Activated CD4-positive, alpha-beta T cell treated with anti-CD3 and anti-CD28 coated beads for 36 hours (primary cell): ENCODE data around the gene KCTD10. TPM values are rescaled to one million over a fixed set of nuclear protein-coding genes. Genes with fewer than 3 reads are reported as not detected.

ENCODE experiments used
- ATAC-seq: fragments of 200-7000 bp; cut with Tn5 transposase; one replicate; pipeline ENCODE4 v1.10.0; 2021; ENCODE audit warnings: mild to moderate bottlenecking, moderate library complexity
- CTCF ChIA-PET: fragments of 350-600 bp; sonication (Branson Sonifier 250); formaldehyde crosslinking; loops from one replicate; lab custom pipeline; 2021; ENCODE audit warnings: antibody characterized with exemption; lab: Charles Lee
- POLR2A ChIA-PET: fragments of 350-600 bp; sonication (Branson Sonifier 250); formaldehyde crosslinking; loops from one replicate; lab custom pipeline; 2021; ENCODE audit warnings: antibody characterized with exemption, inconsistent platforms; lab: Charles Lee
- DNase-seq: peaks from one replicate; pipeline ENCODE4 v3.0.0-alpha.2; 2020
- H3K27ac Mint-ChIP-seq: one replicate; pipeline ENCODE4 v1.8.0; 2021; ENCODE audit warnings: mixed read lengths
- H3K27me3 Mint-ChIP-seq: one replicate; pipeline ENCODE4 v1.8.0; 2021; ENCODE audit warnings: mixed read lengths
- H3K36me3 Mint-ChIP-seq: one replicate; pipeline ENCODE4 v1.8.0; 2021; ENCODE audit warnings: low read depth, mixed read lengths
- H3K4me1 Mint-ChIP-seq: one replicate; pipeline ENCODE4 v1.8.0; 2021; ENCODE audit warnings: mixed read lengths
- H3K4me3 Mint-ChIP-seq: one replicate; pipeline ENCODE4 v1.8.0; 2021; ENCODE audit warnings: mild to moderate bottlenecking, moderate library complexity, mixed read lengths
- H3K9me3 Mint-ChIP-seq: one replicate; pipeline ENCODE4 v1.8.0; 2021; ENCODE audit warnings: low read depth, mixed read lengths
- intact Hi-C, 2 experiments: fragments of 100-400 bp; cut with DNase I in 1 of 2; cut with micrococcal nuclease in 1 of 2; formaldehyde crosslinking; loops; one replicate each; pipeline versions ENCODE4 v1.14.2 to v1.15.1; 2022 to 2024; cut with DNase I, micrococcal nuclease
- total RNA-seq, 2 experiments: library from RNA; stranded (reverse); gene quantifications; one replicate each; pipeline ENCODE4 v1.2.3, GENCODE V29; 2021

KCTD10 gene
- total RNA-seq, 2 experiments from 2014 or later, result 42.0 to 46.3 TPM

DNA sequence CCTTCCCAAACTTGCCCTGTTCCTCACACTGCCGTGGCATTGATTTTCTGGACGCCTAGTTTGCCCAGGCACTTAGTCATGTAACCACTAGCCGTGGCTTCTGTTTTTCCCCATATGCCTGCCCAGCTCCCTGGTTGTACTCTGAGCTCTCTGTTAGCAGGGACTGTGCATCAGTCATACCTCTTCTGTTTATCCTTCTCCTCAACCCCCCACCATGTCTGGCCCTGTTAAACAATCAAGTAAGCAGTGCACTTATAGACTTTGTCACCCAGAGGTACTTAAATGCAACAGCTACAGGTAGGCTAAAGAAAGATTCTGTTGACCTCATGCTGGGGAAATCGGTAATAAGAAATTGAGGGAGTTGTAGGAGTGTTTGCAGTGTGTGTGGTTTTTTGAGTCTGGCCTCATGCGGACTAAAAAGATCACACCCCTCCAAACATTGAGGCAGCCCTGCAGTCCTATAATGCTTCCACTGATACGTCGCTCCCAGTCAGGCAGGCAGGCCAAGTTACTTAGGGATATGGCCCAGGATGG, 17.3 kb upstream of the KCTD10 start:
- CTCF ChIA-PET, result interaction anchor here (0.8 to 0.9 kb wide), 2 partner anchors 9 to 29 kb away, joined by 3 read pairs; no protein-coding TSS in a partner anchor
- POLR2A ChIA-PET, result interaction anchor here (0.7 kb wide), 1 partner anchor 799 kb away, joined by 4 read pairs; no protein-coding TSS in a partner anchor

DNA sequence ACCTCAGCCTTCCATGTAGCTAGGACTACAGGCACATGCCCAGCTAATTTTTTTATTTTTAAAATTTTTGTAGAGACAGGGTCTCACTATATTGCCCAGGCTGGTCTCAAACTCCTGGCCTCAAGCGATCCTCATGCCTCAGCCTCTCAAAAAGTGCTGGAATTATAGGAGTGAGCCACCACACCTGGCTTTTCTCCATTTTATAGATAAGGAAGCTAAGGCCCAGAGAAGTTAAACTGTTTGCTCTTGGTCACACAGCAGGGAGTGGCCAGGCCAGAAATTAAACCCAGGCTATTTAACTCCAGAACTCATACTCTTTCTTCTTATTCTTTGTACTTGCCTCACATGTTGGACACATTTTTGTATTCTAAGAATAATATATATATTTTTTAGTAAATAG, 16.8 kb upstream of the KCTD10 start:
- ChIA-PET CTCF (interaction anchor here (0.9 to 1.0 kb wide), 2 partner anchors 22 to 29 kb away, joined by 3 read pairs; no protein-coding TSS in a partner anchor), POLR2A (interaction anchor here (0.7 kb wide), 1 partner anchor 798 kb away, joined by 4 read pairs; no protein-coding TSS in a partner anchor)
- no peak overlapping the region for H3K27ac Mint-ChIP-seq

More for the DNA sequence above, 17.3 kb upstream of the KCTD10 start:
- H3K36me3 Mint-ChIP-seq, result peaks cover 40% of the 10 kb centered on the region
- no peaks in the 10 kb centered on the region for H3K27me3 Mint-ChIP-seq
- no peaks in the 10 kb centered on the region for H3K9me3 Mint-ChIP-seq
- intact Hi-C loops, result no loop called here
- ATAC-seq, result no peak
- DNase-seq, result no peak
- H3K4me3 Mint-ChIP-seq, result no peak overlapping the region
- no peak overlapping the region for H3K27ac Mint-ChIP-seq
- no peaks in the 10 kb centered on the region for H3K4me1 Mint-ChIP-seq

DNA sequence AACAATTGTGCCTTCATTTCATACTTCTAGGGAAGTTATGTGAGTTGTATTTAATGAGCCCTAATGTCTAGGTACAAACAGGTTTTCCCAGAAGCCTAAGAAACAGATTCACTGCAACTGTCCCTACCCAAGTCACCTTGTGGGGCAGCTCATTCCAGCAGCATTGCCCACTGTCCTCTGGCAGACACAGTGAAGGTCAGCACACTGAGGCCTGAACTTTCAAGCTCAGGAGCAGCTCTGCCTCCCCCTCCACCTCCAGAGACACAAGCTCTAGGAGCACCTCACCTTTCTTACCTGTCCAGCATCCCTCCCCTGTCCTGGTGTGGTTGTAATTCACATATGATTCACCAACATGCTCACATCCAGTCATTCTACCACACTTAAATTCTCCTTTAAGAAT, 16.0 kb upstream of the KCTD10 start:
- Mint-ChIP-seq H3K36me3 (peaks cover 40% of the 10 kb centered on the region), H3K27me3 (no peaks in the 10 kb centered on the region), H3K9me3 (no peaks in the 10 kb centered on the region), H3K4me1 (no peaks in the 10 kb centered on the region), H3K27ac (no peak overlapping the region), H3K4me3 (no peak overlapping the region)
- CTCF ChIA-PET, result interaction anchor here (1.0 to 1.3 kb wide), 3 partner anchors 23 to 104 kb away, joined by 3 to 4 read pairs (median 4); no protein-coding TSS in a partner anchor
- POLR2A ChIA-PET, result no interaction called here
- ATAC-seq, result no peak
- intact Hi-C loops, result no loop called here
- no peak for DNase-seq

More for the DNA sequence above, 16.8 kb upstream of the KCTD10 start:
- Mint-ChIP-seq H3K27me3 (no peaks in the 10 kb centered on the region), H3K4me1 (no peaks in the 10 kb centered on the region), H3K4me3 (no peak overlapping the region), H3K36me3 (peaks cover 40% of the 10 kb centered on the region), H3K9me3 (no peaks in the 10 kb centered on the region)
- intact Hi-C loops, result no loop called here
- ATAC-seq, result no peak
- DNase-seq, result no peak

DNA sequence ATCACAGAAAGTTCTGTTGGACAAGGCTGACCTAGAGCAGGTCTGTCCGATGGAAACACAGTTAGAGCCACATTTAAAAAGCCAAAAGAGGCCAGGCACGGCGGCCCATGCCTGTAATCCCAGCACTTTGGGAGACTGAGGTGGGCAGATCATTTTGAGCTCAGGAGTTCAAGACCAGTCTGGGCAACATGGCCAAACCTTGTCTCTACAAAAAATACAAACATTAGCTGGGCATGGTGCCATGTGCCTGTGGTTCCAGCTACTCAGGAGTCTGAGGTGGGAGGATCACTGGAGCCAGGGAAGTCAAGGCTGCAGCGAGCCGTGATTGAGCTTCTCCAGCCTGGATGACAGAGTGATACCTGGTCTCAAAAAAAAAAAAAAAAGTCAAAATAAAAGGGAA, 15.3 kb upstream of the KCTD10 start:
- no peaks in the 10 kb centered on the region for H3K27me3 Mint-ChIP-seq
- intact Hi-C loops, result no loop called here
- DNase-seq (no peak), ATAC-seq (no peak)
- peaks cover 36% of the 10 kb centered on the region for H3K36me3 Mint-ChIP-seq
- ChIA-PET CTCF (interaction anchor here (1.3 kb wide), 2 partner anchors 25 to 105 kb away, joined by 4 read pairs; no protein-coding TSS in a partner anchor), POLR2A (no interaction called here)
- H3K9me3 Mint-ChIP-seq, result no peaks in the 10 kb centered on the region
- no peak overlapping the region for H3K4me3 Mint-ChIP-seq
- no peak overlapping the region for H3K27ac Mint-ChIP-seq
- no peaks in the 10 kb centered on the region for H3K4me1 Mint-ChIP-seq

DNA sequence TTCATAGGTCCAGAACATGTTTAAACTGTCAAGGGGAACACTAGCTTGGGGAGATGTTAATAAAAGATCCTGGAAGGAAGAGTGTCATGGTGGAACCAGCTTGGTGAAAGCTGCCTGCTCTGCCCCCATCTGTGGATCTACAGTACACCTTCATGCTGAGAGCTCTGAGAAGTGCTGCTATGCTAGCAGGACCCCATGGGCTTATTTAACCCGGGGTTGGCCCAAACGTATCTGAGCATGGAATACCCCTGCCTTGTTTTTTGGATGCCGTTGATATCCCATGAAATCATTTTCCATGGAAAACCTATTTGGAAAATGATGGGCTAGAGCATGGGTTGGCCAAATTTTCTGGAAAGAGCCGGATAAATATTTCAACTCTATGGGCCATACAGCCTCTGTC, 14.6 kb upstream of the KCTD10 start:
- no peak for ATAC-seq
- no peaks in the 10 kb centered on the region for H3K9me3 Mint-ChIP-seq
- peaks cover 35% of the 10 kb centered on the region for H3K36me3 Mint-ChIP-seq
- CTCF ChIA-PET, result interaction anchor here (1.2 kb wide), 1 partner anchor 14 kb away, joined by 3 read pairs; no protein-coding TSS in a partner anchor
- no peak overlapping the region for H3K27ac Mint-ChIP-seq
- no peaks in the 10 kb centered on the region for H3K27me3 Mint-ChIP-seq
- intact Hi-C loops, result no loop called here
- no peaks in the 10 kb centered on the region for H3K4me1 Mint-ChIP-seq
- H3K4me3 Mint-ChIP-seq, result no peak overlapping the region
- POLR2A ChIA-PET, result no interaction called here
- DNase-seq, result no peak

DNA sequence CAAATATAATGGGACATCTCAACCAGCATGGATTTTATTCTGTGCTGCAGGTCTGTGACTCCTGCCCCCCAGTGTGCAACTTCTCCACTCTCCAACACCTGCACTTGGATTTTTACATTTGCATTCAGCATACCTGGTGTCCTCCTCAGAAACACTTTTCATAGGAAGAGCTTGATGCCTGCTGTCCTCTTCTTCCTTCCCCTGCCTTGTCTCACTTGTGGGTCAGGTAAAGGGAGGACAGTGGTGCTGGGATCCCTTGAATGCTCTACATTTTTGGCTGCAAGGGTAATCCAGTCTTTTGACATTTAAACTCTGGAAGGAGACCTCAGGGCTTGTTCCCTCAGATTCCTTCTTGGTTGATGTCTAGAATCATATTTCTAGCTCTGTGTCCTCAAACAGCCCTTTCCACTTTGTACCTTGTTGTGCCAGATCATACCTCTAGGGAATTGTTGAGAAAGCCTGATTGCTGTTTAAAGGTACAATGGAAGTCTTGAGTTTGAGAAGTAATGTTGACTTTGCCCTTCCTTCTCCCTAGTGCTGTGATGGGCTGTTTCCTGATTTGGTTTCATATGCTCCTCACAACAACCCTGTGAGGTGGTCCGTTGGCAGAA, 13.0 kb upstream of the KCTD10 start:
- Mint-ChIP-seq H3K9me3 (no peaks in the 10 kb centered on the region), H3K4me3 (no peak overlapping the region), H3K4me1 (no peaks in the 10 kb centered on the region), H3K27me3 (no peaks in the 10 kb centered on the region), H3K27ac (no peak overlapping the region), H3K36me3 (peaks cover 33% of the 10 kb centered on the region)
- intact Hi-C loops, result no loop called here
- CTCF ChIA-PET, result interaction anchor here (0.7 kb wide), 1 partner anchor 11 kb away, joined by 3 read pairs; no protein-coding TSS in a partner anchor
- ATAC-seq (no peak), DNase-seq (no peak)
- POLR2A ChIA-PET, result no interaction called here

DNA sequence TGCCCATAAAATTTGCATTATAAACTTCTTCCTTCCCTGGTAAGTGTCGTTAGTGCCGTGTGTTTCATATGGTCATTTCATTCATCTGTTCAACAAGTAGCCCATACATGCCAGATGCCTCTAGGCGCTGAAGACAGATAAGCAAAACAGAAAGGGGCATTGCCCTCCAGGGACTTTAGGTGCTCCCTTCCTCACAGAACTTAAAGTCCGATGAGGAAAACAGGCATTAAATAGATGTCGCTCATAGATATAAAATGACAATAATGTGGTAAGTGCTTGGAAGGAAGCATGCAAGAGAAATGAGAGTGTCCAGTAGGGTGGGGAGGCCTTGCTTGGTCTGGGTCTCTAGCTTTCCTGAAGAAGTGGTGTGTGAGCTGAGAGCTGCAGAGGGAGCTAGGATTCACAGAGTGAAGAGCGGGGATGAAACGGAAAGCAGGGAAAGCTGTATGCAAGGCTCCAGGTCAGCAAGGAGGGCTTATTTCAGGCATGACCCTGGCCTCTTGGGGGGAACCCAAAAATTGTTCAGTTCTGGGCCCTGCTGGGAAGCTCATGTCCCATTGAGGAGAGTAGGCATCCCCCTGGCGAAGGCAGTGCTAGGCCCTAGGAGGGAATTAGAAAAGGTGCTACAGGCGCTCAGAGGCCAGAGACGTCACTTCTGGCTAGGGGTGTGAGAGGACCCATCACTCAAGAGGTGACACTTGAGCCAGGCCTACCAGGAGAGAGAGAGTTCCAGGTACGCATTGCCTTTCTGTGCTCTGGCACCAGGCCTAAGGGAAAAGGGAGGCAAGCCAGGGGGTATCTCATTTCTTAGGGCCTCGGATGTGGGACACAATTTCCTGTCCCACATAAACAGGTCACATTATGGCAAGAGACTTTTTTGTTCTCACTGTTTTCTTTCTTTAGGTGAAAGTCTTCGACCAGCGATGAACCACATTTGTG, 12.2 kb upstream of the KCTD10 start:
- ChIA-PET POLR2A (no interaction called here), CTCF (interaction anchor here (0.6 to 0.7 kb wide), 2 partner anchors 12 to 19 kb away, joined by 3 to 5 read pairs; no protein-coding TSS in a partner anchor)
- intact Hi-C loops, result no loop called here
- ATAC-seq, result no peak
- Mint-ChIP-seq H3K27me3 (no peaks in the 10 kb centered on the region), H3K4me3 (no peak overlapping the region), H3K36me3 (peaks cover 35% of the 10 kb centered on the region), H3K4me1 (no peaks in the 10 kb centered on the region), H3K9me3 (no peaks in the 10 kb centered on the region), H3K27ac (no peak overlapping the region)
- no peak for DNase-seq

DNA sequence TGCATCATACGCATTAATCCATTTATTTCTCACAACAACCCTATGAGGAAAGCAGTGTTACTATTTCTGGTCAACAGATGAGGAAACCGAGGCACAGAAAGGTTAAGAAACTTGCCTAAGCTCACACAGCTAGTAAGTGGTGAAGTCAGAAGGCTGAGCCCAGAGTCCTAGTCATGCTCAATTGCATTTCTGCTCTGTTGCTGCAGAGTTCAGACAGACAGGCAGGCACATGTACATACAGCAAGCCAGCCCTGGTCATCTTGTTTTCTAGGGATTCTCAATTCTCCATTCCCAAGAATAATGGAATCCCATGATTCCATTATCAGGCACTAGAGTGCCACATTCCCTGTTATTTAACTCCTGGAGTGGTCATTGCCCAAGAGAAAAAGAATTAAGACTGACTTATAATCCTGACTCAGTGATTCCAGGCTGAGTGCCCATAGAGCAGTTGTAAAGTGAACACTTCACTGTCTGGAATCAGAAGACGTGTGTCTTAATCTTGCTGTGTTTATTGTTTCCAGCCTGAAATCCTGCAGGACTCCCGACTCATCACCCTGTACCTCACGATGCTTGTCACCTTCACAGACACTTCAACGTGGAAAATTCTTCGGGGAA, 11.1 kb upstream of the KCTD10 start:
- ChIA-PET CTCF (interaction anchor here (1.1 to 1.4 kb wide), 2 partner anchors 10 to 31 kb away, joined by 3 to 4 read pairs; partner anchors contain the start of gene UBE3B), POLR2A (no interaction called here)
- intact Hi-C loops, result no loop called here
- Mint-ChIP-seq H3K27ac (no peak overlapping the region), H3K27me3 (no peaks in the 10 kb centered on the region), H3K4me1 (no peaks in the 10 kb centered on the region), H3K36me3 (peaks cover 41% of the 10 kb centered on the region), H3K4me3 (no peak overlapping the region), H3K9me3 (no peaks in the 10 kb centered on the region)
- DNase-seq, result no peak
- ATAC-seq, result no peak

DNA sequence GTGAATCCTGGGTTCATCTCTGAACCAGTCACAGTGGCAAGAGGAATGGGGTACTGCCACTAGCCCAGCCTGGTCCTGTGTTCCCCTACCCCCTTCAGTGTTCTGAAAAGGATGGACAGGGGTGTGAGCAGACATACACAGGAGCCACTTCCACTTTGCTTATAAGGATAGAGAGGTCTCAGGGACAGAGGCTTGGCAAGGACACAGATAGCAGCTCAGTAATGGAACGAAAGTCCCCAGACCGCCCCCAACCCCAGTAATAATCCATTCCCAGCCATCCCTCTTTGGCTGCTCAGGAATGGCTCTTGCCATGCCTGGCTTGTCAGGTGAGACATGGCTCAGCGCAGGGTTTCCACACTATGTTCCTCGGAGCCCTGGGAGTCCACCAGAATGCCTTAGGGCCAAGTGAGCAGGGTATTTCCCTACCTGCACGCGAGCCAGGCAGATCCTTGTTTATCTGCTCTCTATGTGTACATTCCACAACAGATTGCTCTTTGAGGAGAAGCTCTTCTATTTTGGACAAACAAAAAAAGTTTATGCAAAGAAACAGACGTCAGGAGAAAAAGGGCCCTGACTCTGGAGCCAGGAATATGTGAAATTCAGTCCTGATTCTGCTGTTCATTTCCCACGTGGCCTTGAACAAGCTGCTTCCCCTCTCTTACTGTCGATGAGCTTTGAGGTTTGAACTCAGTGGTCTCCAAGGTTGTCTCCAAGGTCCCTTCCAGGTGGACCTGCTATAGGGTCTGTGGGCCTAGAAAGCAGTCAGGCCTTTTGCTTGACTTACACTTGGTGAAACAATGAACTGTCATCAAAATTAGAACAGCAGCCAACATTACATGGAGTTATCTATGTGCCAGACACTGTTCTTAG, 10.3 kb upstream of the KCTD10 start:
- Mint-ChIP-seq H3K36me3 (peaks cover 41% of the 10 kb centered on the region), H3K9me3 (no peaks in the 10 kb centered on the region), H3K27me3 (no peaks in the 10 kb centered on the region), H3K27ac (no peak overlapping the region), H3K4me1 (no peaks in the 10 kb centered on the region), H3K4me3 (no peak overlapping the region)
- DNase-seq (no peak), ATAC-seq (no peak)
- ChIA-PET POLR2A (no interaction called here), CTCF (interaction anchor here (1.1 to 1.4 kb wide), 2 partner anchors 9 to 31 kb away, joined by 3 to 4 read pairs; partner anchors contain the start of gene UBE3B)
- intact Hi-C loops, result no loop called here

DNA sequence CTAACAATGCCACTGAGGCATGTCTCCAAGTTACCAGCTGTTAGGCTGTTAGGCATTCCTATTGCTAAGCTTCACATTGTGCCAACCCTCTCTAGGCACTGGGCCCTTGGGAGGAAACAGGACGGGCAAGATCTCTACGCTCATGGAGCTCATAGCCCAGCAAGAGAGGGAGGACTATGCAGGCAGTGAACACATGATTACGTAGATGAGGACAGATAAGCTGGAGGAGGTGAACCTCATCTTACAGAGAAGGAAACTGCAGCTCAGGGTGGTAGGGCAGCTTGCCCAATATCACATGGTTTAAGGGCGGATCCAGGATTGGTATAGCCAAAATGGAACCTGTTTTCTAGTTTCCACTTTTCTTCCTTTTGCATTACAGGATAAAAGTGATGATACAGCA, 8.1 kb upstream of the KCTD10 start:
- intact Hi-C loops, result no loop called here
- ATAC-seq (no peak), DNase-seq (no peak)
- Mint-ChIP-seq H3K4me3 (no peak overlapping the region), H3K27me3 (no peaks in the 10 kb centered on the region), H3K27ac (no peak overlapping the region), H3K4me1 (no peaks in the 10 kb centered on the region), H3K9me3 (no peaks in the 10 kb centered on the region), H3K36me3 (peaks cover 36% of the 10 kb centered on the region)
- ChIA-PET CTCF (interaction anchor here (0.7 to 1.3 kb wide), 4 partner anchors 10 to 88 kb away, joined by 3 to 4 read pairs (median 4); partner anchors contain the start of genes MMAB and MVK), POLR2A (no interaction called here)
